GM21786 (cell line): ENCODE data around the gene RPS27A.
"Not testable (repeated sequence)": the region's sequence is repeated elsewhere in the genome, so short reads cannot be mapped to it uniquely, and the experiment has no call there.

Experiments
- ATAC-seq: cut with Tn5 transposase; IDR thresholded peaks from one replicate; pipeline ENCODE4 v1.9.1; 2021; ENCODE audit not compliant: unreplicated experiment

The RPS27A gene

DNA sequence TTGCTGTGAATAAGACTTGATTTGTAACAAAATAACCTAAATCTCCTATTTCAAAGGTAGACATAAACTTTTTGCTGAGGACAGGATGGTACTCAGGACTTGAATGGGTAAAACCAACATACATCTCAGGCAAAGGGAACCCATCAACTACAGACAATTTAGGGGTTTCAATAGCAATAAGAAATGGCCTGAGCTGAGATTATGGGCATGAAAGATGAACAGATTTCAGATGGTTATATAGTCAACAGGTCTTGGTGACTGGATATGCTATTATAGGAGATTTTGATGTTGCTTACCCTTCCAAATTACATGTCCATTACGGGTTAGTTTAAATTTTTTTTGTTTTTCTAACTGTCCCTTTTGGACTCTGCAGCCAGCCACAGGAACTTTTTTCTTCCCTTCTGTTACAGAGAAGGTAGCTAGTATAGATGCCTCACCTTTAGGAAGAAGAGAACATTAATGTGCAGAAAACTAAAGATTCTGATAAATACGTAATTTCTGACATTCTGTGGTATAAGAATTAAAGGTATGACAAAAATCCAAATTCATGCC lies 4.6 kb downstream of the RPS27A start:
- ATAC-seq: no peak

DNA sequence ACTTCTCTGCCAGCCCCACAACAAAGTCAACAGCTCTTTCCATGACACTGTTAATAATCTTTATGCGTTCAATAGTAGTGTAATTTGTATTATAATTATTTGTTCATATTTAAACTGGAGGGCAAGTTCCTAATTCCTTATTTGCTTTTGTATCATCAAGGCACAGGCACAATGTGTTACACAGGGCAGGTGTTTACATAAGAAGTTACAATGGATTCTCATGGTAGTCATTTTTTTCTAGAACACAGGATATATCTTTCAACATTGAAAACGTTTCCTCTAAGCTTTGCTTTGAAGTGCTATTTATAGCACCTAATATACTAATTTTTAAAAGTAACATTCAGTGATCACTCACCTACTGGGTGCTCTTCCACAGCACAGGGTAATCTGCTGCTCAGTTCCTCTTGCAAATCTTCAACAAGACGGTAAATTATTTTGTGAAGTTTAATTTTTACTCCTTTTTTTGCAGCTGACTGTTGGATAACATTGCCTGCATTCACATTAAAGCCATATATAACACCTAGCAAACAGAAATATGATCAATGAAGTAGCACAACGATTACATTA lies 7.3 kb downstream of the RPS27A start:
- no peak for ATAC-seq

DNA sequence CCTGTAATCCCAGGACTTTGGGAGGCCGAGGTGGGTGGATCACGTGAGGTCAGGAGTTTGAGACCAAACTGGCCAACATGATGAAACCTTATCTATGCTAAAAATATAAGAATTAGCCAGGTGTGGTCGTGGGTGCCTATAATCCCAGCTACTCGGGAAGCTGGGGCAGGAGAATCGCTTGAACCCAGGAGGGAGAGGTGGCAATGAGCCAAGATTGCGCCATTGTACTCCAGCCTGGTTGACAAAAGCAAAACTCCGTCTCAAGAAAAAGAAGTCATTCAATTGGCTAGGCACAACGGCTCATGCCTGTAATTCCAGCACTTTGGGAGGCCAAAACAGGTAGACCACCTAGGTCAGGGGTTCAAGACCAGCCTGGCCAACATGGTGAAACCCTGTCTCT lies 9.1 kb downstream of the RPS27A start:
- ATAC-seq: not testable (repeated sequence)

DNA sequence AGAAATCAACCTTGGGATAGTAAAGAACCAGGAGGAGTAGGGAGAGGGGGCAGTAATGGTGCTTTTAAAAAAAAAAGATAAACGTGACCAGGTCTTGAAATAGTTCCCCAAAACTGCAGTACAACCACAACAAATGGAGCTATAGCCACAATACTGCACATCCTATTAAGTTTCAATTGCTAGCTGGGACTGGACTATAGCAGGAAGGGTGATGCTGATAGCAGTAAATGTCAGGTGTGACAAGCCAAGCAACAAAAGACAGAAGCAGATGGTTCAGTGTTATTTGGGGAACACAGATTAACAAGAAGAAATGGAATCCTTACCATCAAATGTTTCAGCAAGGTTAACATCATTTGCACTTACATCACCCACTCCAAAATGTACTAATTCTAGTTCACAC lies 10.1 kb downstream of the RPS27A start:
- no peak for ATAC-seq

DNA sequence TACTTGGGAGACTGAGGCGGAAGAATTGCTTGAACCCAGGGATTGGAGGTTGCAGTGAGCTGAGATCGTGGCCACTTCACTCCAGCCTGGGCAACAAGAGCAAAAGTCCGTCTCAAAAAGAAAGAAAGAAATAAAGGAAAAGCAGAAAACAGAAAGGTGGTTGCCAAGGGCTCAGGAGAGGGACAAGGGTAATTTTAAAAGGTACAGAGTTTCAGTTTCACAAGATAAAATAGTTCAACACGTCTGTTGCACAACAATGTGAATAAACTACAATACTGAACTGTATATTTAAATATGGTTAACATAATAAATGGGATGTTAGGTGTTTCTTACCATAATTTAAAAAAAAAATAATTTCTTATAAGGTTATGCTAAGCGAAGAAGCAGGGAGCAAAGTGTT lies 12.9 kb downstream of the RPS27A start:
- ATAC-seq: no peak

DNA sequence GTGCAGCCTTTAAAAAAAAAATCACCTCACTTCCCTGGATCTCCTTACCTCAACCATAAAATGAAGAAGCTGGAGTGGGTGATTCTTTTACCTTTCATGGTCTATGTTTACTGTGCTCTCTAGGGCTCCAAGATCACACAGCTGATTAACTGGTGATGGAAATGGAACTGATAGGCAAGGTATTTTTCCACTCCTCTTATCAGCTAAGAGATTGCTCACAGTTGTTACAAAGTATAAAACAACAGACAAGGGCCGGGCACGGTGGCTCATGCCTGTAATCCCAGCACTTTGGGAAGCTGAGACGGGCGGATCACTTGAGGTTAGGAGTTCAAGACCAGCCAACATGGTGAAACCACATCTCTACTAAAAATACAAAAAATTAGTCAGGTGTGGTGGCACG lies 14.5 kb downstream of the RPS27A start:
- ATAC-seq: no peak

DNA sequence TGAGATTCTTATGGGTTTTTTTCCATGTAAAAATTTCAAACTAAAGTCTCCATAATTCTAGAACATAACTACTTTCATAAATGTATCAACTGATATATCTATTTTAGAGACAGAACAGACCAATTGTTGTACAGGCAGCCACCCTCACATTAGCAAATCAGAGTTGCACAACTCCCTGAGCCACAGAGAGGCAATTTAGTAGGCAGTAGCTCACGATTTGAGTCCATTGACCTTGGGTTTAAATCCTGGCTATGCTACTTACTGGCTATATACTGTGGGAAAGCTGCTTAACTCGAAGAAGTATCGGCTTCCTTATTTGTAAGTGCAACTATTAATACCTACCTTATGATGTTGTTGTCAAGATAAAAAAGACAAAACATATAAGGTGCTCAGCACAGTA lies 20.3 kb downstream of the RPS27A start:
- no peak for ATAC-seq

DNA sequence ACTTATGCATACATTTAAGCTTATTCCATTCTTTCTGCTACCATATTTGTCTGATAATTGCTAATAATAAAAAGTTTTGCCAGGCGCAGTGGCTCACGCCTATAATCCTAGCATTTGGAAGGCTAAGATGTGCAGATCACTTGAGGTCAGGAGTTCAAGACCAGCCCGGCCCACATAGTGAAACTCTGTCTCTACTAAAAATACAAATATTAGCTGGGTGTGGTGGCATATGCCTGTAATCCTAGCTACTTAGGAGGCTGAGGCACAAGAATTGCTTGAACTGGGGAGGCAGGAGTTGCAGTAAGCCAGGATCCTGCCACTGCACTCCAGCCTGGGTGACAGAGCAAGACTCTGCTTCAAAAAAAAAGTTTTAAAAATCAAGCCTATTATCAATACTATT lies 27.1 kb downstream of the RPS27A start:
- ATAC-seq: not testable (repeated sequence)

DNA sequence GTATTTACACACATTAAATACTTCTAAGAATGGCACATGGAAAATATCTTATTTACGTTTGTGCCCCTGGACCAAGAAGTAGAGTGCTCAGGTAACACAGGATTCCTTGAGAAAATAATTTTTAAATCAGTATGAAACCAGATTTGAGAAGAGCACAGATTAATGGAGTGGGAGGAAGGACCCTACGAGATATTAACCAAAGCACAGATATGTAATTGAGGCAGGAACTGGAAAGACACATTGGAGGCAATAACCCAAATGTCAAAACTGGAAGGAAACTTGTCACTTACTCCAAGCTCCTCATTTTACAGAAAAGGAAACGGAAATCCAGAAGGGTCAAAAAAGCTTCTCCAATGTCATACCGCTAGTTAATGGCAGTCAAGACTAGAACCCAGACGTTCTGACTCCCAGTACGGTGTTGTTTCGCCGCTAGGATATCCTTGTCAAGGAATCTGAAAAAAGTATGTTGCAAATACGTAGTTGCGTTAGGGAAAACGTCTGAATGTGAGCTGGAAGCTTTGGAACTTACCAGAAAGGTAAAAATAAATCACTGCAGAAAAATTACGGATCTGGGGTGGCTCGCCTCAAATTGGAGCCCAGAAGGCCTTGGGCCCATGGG lies 35.9 kb downstream of the RPS27A start:
- ATAC-seq: no peak

DNA sequence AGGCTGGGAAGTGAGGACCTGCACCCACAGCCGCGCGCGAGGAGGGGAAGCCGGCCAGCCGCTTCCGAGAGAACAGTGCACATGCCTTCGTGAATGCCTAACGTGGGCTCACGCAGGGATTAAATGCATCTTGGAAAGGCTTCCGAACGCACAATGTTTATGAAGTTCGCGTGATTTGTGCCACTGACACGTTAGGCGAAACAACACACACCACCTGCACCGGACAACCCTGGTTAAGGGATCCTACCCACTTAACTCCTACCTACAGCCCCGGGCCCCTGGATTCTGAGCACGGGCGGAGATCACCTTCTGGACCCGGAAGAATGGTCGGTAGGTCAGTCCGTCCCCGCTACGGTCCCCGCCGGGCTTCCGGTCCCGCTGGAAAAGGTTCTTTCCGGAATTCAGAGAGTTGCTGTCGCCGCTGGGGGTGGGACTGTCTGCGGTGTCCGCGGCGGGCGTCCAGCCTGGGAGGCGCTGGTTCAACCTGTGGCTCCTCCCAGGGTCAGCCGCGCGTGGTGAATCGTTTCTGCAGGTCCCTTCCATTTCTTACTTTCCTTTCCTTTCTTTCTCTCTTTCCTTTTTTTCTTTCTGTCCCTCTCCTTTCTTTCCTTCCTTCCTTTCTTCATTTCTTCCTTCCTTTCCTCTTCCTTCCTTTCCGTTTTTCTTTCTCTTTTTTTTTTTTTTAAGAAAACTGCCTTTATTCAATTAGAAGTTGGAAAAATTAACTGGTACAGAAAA lies 36.6 kb downstream of the RPS27A start, which contains the start of gene MTIF2:
Gene MTIF2, minus strand, starts transcription at position 325 of the 738 bp plus-strand sequence. CDS start 5,373 bp downstream, outside the sequence.
- peak; percentile 98 for ATAC-seq

DNA sequence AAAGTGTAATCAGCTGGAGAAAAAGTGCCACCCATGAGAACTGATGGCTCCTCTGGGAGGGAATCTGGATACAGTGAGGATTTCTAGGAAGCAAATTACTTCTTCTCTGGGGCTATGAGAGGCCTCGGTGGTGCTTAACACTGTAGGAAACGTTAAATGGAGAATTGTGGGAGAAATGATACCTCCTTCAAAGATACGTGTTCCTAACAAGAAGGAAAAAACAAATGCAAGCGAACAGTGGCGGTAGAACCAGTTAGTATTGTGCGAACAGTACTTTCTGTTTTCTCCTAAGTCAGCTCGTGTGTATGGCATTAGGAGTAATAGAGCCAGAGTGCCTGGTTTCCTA lies 37.1 kb downstream of the RPS27A start:
- ATAC-seq: no peak

DNA sequence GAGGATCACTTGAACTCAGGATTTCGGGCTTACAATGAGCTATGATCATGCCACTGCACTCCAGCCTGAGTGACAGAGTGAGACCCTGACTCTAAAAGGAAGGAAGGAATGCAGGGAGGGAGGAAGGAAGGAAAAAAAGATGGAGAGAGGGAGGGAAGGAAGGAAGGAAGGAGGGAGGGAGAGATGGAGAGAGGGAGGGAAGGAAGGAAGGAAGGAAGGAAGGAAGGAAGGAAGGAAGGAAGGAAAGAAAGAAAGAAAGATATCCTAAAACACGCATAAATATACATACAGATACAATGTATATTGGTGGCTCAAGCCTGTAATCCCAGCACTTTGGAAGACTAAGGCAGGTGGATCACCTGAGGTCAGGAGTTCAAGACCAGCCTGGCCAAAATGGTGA lies 41.9 kb downstream of the RPS27A start:
- not testable (repeated sequence) for ATAC-seq

DNA sequence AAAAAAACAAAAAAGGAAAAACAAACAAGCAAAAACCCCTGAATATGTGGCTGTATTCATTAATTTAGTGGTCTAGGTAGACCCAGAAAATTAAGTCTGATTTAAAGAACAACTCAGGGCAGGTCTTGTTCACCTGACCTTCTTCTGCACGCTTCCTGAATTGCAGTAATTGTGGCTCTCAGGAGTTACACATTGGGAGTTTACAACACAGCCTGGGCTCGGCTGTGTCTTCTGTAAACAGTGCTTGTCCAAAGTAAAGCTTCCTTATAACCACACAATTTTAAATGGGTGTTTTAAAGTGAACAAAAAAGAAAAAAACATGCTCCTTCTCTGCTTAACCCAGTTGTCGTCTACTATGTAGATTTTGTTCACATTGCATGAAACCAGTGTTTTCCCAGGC lies 44.8 kb downstream of the RPS27A start:
- ATAC-seq: no peak

DNA sequence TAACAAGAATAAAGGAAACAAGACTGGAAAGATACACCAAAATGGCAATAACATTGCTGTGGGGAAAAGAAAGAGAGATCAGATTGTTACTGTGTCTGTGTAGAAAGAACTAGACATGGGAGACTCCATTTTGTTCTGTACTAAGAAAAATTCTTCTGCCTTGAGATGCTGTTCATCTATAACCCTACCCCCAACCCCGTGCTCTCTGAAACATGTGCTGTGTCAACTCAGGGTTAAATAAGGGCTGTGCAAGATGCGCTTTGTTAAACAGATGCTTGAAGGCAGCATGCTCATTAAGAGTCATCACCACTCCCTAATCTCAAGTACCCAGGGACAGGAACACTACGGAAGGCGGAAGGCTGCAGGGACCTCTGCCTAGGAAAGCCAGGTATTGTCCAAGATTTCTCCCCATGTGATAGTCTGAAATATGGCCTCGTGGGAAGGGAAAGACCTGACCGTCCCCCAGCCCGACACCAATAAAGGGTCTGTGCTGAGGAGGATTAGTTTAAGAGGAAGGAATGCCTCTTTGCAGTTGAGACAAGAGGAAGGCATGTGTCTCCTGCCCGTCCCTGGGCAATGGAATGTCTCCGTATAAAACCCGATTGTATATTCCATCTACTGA lies 46.8 kb downstream of the RPS27A start:
- not testable (repeated sequence) for ATAC-seq

DNA sequence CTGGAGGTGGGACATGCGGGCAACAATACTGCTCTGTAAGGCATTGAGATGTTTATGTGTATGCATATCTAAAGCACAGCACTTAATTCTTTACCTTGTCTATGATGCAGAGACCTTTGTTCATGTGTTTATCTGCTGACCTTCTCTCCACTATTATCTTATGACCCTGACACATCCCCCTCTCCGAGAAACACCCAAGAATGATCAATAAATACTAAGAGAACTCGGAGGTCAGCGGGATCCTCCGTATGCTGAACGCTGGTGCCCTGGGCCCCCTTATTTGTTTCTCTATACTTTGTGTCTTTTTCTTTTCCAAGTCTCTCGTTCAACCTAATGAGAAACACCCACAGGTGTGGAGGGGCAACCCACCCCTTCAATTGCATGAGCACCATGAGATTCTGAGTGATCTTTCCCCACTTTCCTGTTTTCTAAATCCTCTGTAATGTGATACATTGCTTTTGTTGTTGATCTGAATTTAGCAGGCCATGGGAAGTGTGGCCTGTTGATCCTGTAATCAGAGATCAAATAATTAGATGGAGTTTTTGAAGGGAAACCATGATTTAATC lies 47.5 kb downstream of the RPS27A start:
- not testable (repeated sequence) for ATAC-seq

DNA sequence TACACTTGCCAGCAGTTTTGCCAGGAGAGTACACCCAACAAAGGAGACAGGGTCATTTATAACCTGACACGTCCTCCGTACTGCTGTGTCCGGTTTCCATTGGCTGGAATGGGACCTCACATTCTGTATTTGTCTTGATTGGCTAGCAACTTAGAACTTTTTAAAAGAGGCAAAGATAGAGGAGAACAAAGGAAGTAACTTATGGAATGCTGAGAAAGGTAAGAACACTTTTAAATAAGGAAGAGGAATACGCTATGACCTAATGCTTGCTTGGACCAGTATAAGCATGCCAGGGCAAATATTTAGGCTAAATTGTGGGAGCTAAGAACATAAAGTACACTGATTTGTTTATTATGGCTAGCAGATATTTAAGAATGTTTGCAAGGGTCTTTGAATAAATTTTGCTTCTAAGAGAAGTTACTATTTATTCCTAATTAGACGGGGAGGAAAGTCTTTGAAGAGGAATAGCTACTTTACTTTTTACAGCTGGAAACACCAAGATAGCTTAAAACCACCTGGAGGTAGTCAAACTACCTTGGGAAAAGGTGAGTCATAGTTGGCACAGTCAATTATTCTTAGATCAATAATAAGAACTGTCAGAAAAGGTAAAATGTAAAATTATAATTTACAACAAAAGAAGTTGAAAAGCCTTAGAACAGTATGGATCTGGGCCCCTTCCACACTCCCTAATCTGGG lies 48.5 kb downstream of the RPS27A start:
- ATAC-seq: not testable (repeated sequence)

DNA sequence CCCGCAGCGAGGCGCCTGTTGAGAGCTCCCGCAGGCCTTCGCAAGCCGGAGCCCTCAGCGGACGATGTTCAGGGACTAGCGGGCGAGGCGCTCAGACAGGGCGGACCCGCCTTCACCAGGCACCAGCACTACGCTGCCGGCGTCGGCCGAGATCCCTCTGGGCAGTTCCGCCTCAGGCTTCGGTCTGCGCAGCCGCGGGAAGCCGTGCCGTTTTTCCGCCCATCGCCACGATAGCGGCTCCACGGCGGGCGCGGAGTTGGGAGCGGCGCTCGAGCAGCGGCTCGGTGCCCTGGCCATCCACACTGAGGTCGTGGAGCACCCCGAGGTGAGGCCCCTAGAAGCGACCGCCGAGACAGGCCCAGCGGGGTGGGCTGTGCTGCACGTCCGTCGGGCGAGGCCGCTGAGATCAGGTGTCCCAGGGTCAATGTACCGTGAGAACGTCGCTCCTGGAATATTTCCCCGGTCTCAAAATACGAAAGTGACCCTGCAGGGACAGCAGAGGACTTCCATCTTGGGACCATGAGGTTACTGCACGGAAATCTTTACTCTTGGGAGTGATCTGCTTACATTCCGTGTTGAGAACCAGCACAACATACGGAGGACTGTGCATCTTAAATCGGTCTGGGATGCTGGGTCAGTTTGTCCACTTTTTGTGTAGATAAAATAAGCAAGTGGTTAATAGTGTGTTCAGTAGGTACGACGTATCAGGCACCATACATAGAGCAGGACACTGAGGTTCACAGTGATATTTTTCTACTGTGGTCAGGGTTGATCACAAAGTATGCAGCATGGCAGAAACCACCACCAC lies 49.8 kb downstream of the RPS27A start:
- peak; percentile 97 for ATAC-seq

DNA sequence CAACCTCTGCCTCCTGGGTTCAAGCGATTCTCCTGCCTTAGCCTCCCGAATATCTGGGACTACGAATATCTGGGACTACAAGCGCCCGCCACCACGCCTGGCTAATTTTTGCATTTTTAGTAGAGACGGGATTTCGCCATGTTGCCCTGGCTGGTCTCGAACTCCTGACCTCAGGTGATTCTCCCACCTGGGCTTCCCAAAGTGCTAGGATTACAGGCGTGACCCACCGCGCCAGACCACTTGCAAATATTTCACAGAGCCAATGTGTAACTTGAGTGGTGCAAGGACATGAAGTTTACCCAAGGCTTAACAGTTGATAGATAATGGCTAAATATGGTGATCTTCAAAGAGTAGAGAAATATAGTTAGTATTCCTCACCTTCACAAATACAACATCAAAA lies 50.6 kb downstream of the RPS27A start:
- ATAC-seq: no peak
